Activated CD4-positive, alpha-beta T cell treated with anti-CD3 and anti-CD28 coated beads, Interleukin-2, amount 10 ng/mL, durations not matched to agents 7 days and 5 days (primary cell): ENCODE measurements around the gene HIRIP3. TPM values are rescaled to one million over a fixed set of nuclear protein-coding genes. Genes with fewer than 3 reads are reported as not detected.
"Not testable (repeated sequence)": the region's sequence is repeated elsewhere in the genome, so short reads cannot be mapped to it uniquely, and the experiment has no call there.

ENCODE experiments used
- CTCF ChIA-PET: fragments of 350-600 bp; sonication (Branson Sonifier 250); formaldehyde crosslinking; loops from one replicate; lab custom pipeline; 2021; ENCODE audit warnings: antibody characterized with exemption; lab: Charles Lee
- POLR2A ChIA-PET: fragments of 350-600 bp; sonication (Branson Sonifier 250); formaldehyde crosslinking; loops from one replicate; lab custom pipeline; 2021; ENCODE audit warnings: antibody characterized with exemption; lab: Charles Lee
- DNase-seq: peaks from one replicate; pipeline ENCODE4 v3.0.0-alpha.2; 2020
- H3K27ac Mint-ChIP-seq: one replicate; pipeline ENCODE4 v1.8.0; 2021; ENCODE audit warnings: mild to moderate bottlenecking, moderate library complexity, mixed read lengths
- H3K27me3 Mint-ChIP-seq: one replicate; pipeline ENCODE4 v1.8.0; 2021; ENCODE audit warnings: mixed read lengths
- H3K36me3 Mint-ChIP-seq: one replicate; pipeline ENCODE4 v1.8.0; 2021; ENCODE audit warnings: low read depth, mixed read lengths
- H3K4me1 Mint-ChIP-seq: one replicate; pipeline ENCODE4 v1.8.0; 2021; ENCODE audit warnings: mixed read lengths
- H3K4me3 Mint-ChIP-seq: one replicate; pipeline ENCODE4 v1.8.0; 2021; ENCODE audit warnings: mild to moderate bottlenecking, moderate library complexity, mixed read lengths
- H3K9me3 Mint-ChIP-seq: one replicate; pipeline ENCODE4 v1.8.0; 2021; ENCODE audit warnings: mixed read lengths
- total RNA-seq, 2 experiments: library from RNA; stranded (reverse); gene quantifications; one replicate each; pipeline ENCODE4 v1.2.3, GENCODE V29; 2021

The HIRIP3 gene
- total RNA-seq, 2 experiments from 2014 or later: 37.0 to 45.0 TPM

GRCh38 chr16:29973384-29974246 lies 21.8 kb downstream of the HIRIP3 start, which contains the start of gene TAOK2:
TAOK2 (plus strand) TSS chr16:29973868; CDS start chr16:29977773, 3,905 bp downstream.
- peaks cover 35% of the 10 kb centered on the region for H3K4me1 Mint-ChIP-seq
- no peaks in the 10 kb centered on the region for H3K27me3 Mint-ChIP-seq
- peak; percentile 96 for DNase-seq
- peaks cover 24% of the 10 kb centered on the region for H3K36me3 Mint-ChIP-seq
- POLR2A ChIA-PET: interaction anchor here (0.9 to 1.0 kb wide), 3 partner anchors 11 to 165 kb away, joined by 3 to 5 read pairs (median 3); partner anchors contain the start of gene TMEM219
- CTCF ChIA-PET: interaction anchor here (0.7 to 3.2 kb wide), 16 partner anchors 10 to 282 kb away, joined by 3 to 26 read pairs (median 3); partner anchors contain the start of genes ALDOA, HIRIP3 and TMEM219
- peak within 1 kb of the TSS; percentile 92 for H3K27ac Mint-ChIP-seq
- peaks cover 4% of the 10 kb centered on the region for H3K9me3 Mint-ChIP-seq
- peak within 1 kb of the TSS; percentile 87 for H3K4me3 Mint-ChIP-seq

DNA sequence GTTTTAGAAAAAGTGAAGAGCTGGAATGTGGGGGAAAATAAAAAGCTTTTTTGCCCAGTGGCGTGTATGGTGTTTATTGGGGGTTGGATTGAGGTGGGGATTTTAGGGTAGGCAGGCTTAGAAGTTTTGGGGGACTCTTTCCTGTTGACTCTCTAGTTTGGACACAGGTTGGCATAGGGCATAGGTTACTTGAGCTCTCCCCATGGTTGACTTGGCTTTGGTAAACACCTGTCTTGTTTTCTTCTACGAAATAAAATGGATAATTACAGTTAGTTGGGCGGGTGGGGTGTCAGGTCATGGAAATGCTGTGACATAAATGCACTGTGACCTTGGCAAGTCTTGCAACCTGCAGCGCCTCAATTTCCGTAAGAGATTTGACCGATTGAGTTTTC lies 22.4 kb downstream of the HIRIP3 start:
- H3K9me3 Mint-ChIP-seq: peaks cover 4% of the 10 kb centered on the region
- peaks cover 35% of the 10 kb centered on the region for H3K4me1 Mint-ChIP-seq
- no peak for DNase-seq
- ChIA-PET POLR2A (interaction anchor here (0.6 to 1.0 kb wide), 4 partner anchors 10 to 165 kb away, joined by 3 to 6 read pairs (median 4); partner anchors contain the start of gene TMEM219), CTCF (interaction anchor here (0.7 to 3.2 kb wide), 18 partner anchors 9 to 282 kb away, joined by 3 to 26 read pairs (median 3); partner anchors contain the start of genes ALDOA, CDIPT, HIRIP3 and TMEM219)
- peak overlapping the region; percentile 87 for H3K4me3 Mint-ChIP-seq
- H3K36me3 Mint-ChIP-seq: peaks cover 26% of the 10 kb centered on the region
- peak overlapping the region; percentile 88 for H3K27ac Mint-ChIP-seq
- no peaks in the 10 kb centered on the region for H3K27me3 Mint-ChIP-seq

- DNase-seq: no peak
- peaks cover 4% of the 10 kb centered on the region for H3K9me3 Mint-ChIP-seq
- peak overlapping the region; percentile 87 for H3K4me3 Mint-ChIP-seq
- ChIA-PET POLR2A (interaction anchor here (0.6 kb wide), 1 partner anchor 11 kb away, joined by 6 read pairs; the partner anchor contains the start of gene TMEM219), CTCF (interaction anchor here (0.7 to 3.2 kb wide), 9 partner anchors 9 to 165 kb away, joined by 3 to 26 read pairs (median 4); partner anchors contain the start of genes CDIPT and TMEM219)
- peaks cover 26% of the 10 kb centered on the region for H3K36me3 Mint-ChIP-seq
- H3K4me1 Mint-ChIP-seq: peaks cover 35% of the 10 kb centered on the region
- peak overlapping the region; percentile 88 for H3K27ac Mint-ChIP-seq
- no peaks in the 10 kb centered on the region for H3K27me3 Mint-ChIP-seq
Observed at GRCh38 chr16:29972500-29972899, 22.9 kb downstream of the HIRIP3 start.

DNA sequence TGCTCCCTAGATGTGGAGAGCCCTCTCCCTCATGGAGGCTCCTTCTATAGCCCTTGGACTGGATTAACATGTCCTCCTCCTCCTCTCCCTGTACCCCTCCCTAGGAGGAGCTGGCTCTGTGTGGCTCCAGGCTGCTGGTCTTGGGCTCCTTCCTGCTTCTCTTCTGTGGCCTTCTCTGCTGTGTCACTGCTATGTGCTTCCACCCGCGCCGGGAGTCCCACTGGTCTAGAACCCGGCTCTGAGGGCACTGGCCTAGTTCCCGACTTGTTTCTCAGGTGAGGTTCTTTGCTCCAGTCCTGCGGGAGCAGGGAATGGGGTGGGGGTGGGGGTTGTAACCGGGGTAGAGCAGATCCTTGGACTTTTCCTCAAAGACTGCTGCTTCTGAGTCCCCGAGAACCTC lies 24.1 kb downstream of the HIRIP3 start:
- POLR2A ChIA-PET: no interaction called here
- no peak for DNase-seq
- Mint-ChIP-seq H3K4me3 (no peak overlapping the region), H3K27ac (no peak overlapping the region), H3K36me3 (peaks cover 26% of the 10 kb centered on the region), H3K9me3 (peaks cover 4% of the 10 kb centered on the region), H3K4me1 (peaks cover 25% of the 10 kb centered on the region), H3K27me3 (no peaks in the 10 kb centered on the region)
- CTCF ChIA-PET: interaction anchor here (1.6 kb wide), 1 partner anchor 11 kb away, joined by 4 read pairs; no protein-coding TSS in a partner anchor

DNA sequence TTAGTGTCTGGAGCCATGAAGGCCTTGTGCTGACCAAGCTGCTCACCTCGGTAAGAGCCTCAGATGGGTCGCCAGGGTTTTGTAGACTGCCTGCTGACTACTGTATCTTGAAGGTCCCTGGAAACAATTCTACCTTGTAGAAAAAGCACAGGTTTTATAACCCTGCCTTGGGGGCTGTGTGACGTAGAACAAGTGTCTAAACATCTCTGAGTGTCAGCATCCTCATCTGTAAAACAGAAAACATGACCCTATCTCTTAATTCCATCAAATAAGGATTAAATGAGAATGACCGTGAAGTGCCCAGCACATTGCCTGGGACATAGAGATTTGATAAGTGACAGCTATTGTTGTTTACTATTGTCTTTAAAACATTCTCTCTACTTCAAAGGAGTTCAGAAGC lies 27.2 kb downstream of the HIRIP3 start:
- peaks cover 1% of the 10 kb centered on the region for H3K9me3 Mint-ChIP-seq
- DNase-seq: no peak
- ChIA-PET CTCF (no interaction called here), POLR2A (no interaction called here)
- no peaks in the 10 kb centered on the region for H3K27me3 Mint-ChIP-seq
- peaks cover 26% of the 10 kb centered on the region for H3K36me3 Mint-ChIP-seq
- H3K27ac Mint-ChIP-seq: no peak overlapping the region
- no peak overlapping the region for H3K4me3 Mint-ChIP-seq
- peaks cover 9% of the 10 kb centered on the region for H3K4me1 Mint-ChIP-seq

- DNase-seq: no peak
- Mint-ChIP-seq H3K4me1 (peaks cover 19% of the 10 kb centered on the region), H3K36me3 (peaks cover 7% of the 10 kb centered on the region), H3K27me3 (no peaks in the 10 kb centered on the region), H3K4me3 (peak overlapping the region; percentile 88), H3K9me3 (no peaks in the 10 kb centered on the region), H3K27ac (peak overlapping the region; percentile 91)
- CTCF ChIA-PET: interaction anchor here (3.3 kb wide), 1 partner anchor 10 kb away, joined by 26 read pairs; the partner anchor contains the start of gene TAOK2
- POLR2A ChIA-PET: interaction anchor here (0.9 kb wide), 1 partner anchor 10 kb away, joined by 3 read pairs; the partner anchor contains the start of gene TAOK2
Observed at GRCh38 chr16:29963021-29963743, 32.2 kb downstream of the HIRIP3 start.

DNA sequence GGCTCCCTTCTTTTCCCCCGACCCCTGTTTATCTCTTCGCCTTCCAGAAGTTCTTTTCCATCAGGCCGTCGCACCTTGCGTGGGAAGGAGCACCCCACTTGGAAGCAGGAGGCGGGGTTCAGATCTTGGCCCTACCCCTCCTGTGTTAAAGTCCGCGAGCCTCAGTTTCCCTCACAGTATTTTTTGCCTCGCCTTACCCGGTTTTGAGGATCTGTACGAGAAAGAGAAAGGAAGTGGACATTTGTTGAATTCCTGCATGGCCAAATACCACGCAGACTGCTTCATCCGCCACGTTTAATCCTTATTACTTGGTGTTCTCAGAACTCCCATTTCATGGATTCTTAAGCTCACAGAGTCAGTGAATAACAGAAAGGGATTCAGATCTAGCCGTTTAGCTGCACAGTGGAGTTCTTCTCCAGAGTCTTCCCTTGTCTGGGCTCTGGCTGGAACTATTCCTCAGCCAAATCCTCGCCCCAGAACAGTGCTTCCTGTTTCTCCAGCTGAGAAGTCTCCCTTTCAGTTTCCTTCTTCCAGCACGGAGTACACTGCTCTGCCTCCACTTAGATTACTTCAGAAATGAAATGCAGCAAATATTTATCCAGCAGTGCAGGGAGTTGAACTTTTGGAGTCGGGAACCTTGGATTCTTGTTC lies 32.9 kb downstream of the HIRIP3 start:
- H3K4me3 Mint-ChIP-seq: peak overlapping the region; percentile 88
- peaks cover 19% of the 10 kb centered on the region for H3K4me1 Mint-ChIP-seq
- H3K27ac Mint-ChIP-seq: peak overlapping the region; percentile 91
- ChIA-PET CTCF (interaction anchor here (0.5 to 3.3 kb wide), 12 partner anchors 11 to 506 kb away, joined by 3 to 26 read pairs (median 4); partner anchors contain the start of genes KCTD13, KIF22 and TAOK2), POLR2A (interaction anchor here (0.6 to 1.0 kb wide), 7 partner anchors 10 to 263 kb away, joined by 3 to 6 read pairs (median 3); partner anchors contain the start of genes ALDOA, KCTD13 and TAOK2)
- peaks cover 7% of the 10 kb centered on the region for H3K36me3 Mint-ChIP-seq
- DNase-seq: no peak
- no peaks in the 10 kb centered on the region for H3K27me3 Mint-ChIP-seq
- H3K9me3 Mint-ChIP-seq: no peaks in the 10 kb centered on the region

GRCh38 chr16:29961479-29962343 lies 33.7 kb downstream of the HIRIP3 start, which contains the start of gene TMEM219:
TMEM219 (plus strand) TSS chr16:29962079; CDS start chr16:29963144, 1,065 bp downstream.
- Mint-ChIP-seq H3K36me3 (peaks cover 7% of the 10 kb centered on the region), H3K27ac (peak within 1 kb of the TSS; percentile 91), H3K9me3 (no peaks in the 10 kb centered on the region), H3K27me3 (no peaks in the 10 kb centered on the region), H3K4me3 (peak within 1 kb of the TSS; percentile 88), H3K4me1 (peaks cover 19% of the 10 kb centered on the region)
- ChIA-PET POLR2A (interaction anchor here (0.6 to 1.0 kb wide), 6 partner anchors 11 to 262 kb away, joined by 3 to 6 read pairs (median 4); partner anchors contain the start of genes ALDOA, KCTD13 and TAOK2), CTCF (interaction anchor here (0.5 to 3.3 kb wide), 17 partner anchors 10 to 506 kb away, joined by 3 to 26 read pairs (median 4); partner anchors contain the start of genes KCTD13, KIF22 and TAOK2)
- DNase-seq: peak; percentile 91

- no peaks in the 10 kb centered on the region for H3K9me3 Mint-ChIP-seq
- H3K36me3 Mint-ChIP-seq: peaks cover 7% of the 10 kb centered on the region
- peaks cover 19% of the 10 kb centered on the region for H3K4me1 Mint-ChIP-seq
- no peaks in the 10 kb centered on the region for H3K27me3 Mint-ChIP-seq
- CTCF ChIA-PET: interaction anchor here (0.8 to 3.3 kb wide), 15 partner anchors 9 to 154 kb away, joined by 3 to 26 read pairs (median 4); partner anchors contain the start of genes KCTD13 and TAOK2
- no peak for DNase-seq
- POLR2A ChIA-PET: interaction anchor here (0.7 to 1.0 kb wide), 2 partner anchors 35 to 38 kb away, joined by 3 to 4 read pairs; partner anchors contain the start of gene KCTD13
- H3K27ac Mint-ChIP-seq: peak overlapping the region; percentile 89
- peak overlapping the region; percentile 88 for H3K4me3 Mint-ChIP-seq
Observed at GRCh38 chr16:29961127-29961478, 34.3 kb downstream of the HIRIP3 start.

DNA sequence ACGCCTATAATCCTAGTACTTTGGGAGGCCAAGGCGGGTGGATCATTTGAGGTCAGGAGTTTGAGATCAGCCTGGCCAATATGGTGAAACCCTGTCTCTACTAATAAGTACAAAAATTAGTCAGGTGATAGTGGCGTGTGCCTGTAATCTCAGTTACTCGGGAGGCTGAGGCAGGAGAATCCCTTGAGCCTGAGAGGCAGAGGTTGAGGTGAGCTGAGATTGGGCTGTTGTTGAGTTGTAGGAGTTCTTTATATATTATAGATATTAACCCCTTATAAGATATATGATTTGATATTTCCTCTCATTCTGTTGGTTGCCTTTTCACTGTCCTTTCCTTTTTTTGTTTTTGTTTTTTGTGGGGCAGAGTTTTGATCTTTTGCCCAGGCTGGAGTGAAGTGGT lies 35.6 kb downstream of the HIRIP3 start:
- H3K9me3 Mint-ChIP-seq, H3K36me3 Mint-ChIP-seq, H3K27me3 Mint-ChIP-seq, H3K4me3 Mint-ChIP-seq, H3K27ac Mint-ChIP-seq, POLR2A ChIA-PET, DNase-seq: not testable (repeated sequence)
- peaks cover 19% of the 10 kb centered on the region for H3K4me1 Mint-ChIP-seq
- CTCF ChIA-PET: interaction anchor here (0.9 to 2.5 kb wide), 4 partner anchors 10 to 31 kb away, joined by 3 to 6 read pairs (median 4); partner anchors contain the start of gene TAOK2
